Stimulated activated CD4-positive, alpha-beta T cell treated with anti-CD3 and anti-CD28 coated beads, TNF-alpha, amount 100 ng/mL, for 48 hours (primary cell): Measurements from ENCODE around the gene ECT2L.
A peak's percentile ranks its signal among the peaks of the same experiment; 100 is the strongest.

Experiments used
- DNase-seq, 3 donors: peaks; one replicate each; pipeline ENCODE4 v3.0.0-alpha.2; 2020; ENCODE audit warnings: low read depth in 3 of 3

ECT2L gene

DNA sequence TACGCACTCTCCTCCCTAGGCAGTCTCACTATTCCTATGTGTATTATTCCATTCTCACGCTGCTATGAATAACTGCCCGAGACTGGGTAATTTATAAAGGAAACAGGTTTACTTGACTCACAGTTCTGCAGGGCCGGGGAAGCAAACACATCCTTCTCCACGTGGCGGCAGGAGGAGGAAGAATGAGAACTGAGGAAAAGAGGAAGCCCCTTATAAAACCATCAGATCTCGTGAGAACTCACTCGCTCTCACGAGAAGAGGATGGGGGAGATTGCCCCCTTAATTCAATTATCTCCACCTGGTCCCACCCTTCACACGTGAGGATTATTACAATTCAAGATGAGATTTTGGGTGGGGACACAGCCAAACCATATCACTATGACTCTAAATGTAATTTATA is 61.9 kb downstream of the ECT2L start:
- DNase-seq, result no peak

DNA sequence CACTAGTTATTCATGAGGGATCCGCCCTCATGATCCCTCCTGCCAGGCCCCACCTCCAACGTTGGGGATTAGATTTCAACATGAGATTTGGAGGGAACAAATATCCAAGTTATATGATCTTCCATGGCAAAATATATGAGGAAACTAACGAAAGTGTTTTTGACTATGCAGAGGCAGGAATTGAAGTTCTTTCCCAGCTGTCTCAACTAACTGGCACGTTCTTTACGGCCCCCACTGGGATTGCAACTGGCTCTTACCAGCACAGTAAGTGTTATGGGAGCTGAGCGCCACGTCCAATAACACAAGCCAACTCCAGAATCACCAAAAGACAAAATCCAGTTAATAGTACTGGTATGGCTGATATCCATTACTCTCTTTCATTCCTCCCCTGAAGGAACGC is 66.6 kb downstream of the ECT2L start:
- DNase-seq, result no peak

DNA sequence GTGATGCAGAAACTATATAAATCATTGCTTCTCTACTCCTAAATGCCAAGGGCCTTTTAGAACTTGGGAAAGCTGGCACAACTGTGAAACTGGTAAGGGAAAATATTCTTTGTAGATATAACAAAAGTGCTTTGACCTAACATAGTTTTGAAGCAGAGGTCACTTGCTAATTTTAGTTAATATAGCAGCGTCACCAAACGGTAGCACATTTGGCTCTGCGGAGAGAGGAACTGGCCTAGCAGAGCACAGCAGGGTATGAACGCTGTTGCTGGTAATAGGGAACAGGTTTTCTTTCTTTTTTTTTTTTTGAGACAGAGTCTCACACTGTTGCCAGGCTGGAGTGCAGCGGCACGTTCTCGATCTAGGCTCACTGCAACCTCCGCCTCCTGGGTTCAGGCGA is 67.4 kb downstream of the ECT2L start:
- no peak for DNase-seq

DNA sequence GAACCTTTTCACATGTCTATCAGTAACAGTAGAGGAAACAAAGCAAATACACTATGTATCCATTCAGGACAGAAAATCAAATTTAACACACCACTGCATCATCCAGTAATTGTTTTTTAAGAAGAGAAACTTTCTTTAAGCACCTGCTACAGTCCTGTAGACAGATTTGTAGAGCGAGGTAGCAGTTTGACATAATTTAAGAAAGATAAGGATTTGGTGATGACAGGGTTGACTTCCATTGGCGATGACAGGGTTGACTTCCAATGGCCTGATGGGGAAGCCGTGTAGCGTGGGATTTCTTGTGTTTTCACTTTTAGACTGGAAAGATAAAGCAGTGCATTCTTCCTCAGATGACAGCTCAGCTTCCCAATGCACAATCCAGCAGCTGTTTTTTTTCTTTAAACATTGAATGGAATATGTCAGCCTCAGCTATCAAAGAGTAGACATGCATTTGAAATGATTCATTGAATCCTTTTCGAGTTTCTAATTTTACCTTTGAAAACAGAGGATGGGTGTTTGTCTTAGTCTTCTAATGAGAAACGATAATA is 68.5 kb downstream of the ECT2L start:
- no peak for DNase-seq

DNA sequence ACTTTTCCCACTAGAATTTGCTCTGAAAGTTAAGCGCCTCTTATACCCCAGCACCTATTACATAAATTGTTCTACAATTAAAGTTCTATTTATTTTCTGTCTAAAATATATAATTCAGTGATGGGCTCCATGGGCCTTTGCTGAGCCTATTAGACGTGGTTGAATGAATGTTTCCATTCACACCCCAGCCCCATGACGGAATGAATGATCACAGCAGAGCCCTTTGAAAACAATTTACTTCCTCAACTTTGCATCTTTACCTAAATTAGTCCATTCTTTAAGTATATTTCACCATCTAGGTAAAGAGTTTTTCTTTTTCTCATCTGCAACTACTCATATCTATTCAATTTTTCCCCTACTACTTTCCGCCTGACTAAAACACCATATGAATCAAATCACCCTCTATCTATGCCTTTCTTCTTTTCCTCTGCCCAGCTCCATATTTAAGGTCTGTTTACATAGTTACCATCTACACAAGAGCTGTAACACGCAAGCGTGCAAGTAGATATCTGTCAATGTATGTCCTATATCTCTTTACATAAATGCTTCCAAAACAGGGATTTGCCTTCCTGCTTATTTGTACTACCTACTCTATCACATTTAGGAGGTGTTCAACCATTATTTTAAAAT is 69.7 kb downstream of the ECT2L start:
- DNase-seq, result no peak

DNA sequence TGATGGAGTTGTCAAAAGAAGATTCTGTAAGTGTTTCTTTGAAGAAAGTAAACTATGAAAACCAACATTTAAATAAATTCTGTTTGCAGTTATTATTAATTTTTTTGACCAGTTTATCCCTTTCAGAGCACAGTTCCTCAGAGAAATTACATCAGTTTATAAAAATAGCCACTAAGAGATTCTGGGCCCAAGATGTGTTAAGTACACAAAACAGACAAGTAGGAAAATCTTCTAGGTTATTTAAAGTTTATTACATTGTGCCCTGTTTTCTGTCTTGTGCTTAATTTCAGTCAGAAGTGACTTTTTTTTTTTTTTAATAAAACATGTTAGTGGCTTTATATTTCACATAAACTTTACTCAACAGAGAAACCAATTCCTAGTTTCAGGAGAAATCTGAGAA is 72.3 kb downstream of the ECT2L start:
- no peak for DNase-seq

DNA sequence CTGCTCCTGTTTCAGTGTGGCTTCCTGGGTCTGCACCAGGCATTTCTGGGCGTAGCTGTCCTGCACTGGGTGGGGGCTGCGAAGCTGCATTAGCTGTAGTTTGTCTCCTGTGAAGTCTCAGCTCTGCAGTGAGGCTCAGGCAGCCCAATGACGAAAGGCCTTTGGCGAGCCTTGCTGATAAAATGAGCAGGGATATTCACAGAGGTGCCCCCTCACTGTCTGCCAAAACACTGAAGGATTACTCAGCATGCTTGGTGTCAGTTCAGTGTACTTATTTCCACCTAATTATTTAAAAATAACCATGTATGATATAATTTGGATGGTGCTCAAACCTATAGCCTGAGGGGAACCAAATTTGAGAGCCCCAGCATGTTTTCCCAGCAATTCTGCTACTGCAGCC is 73.5 kb downstream of the ECT2L start:
- DNase-seq, result no peak

DNA sequence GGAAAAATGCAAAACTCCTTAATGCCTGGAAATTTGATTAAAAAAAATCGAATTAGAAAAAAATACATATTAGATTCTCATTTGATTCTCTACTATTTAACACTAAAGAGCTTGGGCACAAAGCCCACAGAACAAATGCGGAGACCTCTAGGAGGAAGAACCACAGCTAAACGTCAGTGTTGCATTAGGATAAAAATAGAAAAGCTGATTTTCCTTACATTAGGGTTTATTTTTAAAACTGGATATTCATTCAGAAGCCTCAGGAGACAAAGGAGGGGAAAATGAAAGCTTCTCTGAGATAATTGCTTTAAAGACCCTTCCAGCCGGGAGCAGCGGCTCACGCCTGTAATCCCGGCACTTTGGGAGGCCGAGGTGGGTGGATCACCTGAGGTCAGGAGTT is 77.3 kb downstream of the ECT2L start:
- DNase-seq, result no peak

DNA sequence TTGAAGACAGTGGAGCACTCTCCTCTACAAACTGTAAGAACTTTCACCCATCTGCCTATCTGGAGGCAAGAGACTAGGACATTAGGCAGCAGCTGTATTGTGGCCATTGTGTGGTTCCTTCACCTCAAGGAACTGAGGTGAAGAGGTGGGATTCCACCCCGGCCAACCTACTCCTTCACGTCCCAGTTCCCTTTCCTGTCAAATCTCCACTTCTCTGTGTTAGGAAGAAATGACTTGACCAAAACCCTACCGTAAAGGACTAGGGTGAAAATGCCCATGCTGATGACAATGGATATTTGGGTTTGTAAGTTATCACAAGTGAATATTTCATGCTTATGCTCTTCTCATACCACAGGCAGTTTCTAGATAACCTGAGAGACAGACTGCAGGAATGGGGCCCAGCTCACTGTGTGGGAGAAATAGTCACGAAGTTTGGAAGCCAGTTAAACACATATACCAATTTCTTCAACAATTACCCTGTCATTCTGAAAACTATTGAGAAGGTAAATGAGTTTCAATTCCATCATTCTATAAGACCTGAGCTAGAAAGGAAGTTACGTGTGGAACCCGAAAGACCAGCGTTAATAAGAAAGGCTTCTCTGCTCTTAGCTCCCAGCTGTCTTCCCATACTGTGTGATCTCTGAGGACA is 86.6 kb downstream of the ECT2L start:
- DNase-seq, result peak in 1 of 3 donors; percentile 13

DNA sequence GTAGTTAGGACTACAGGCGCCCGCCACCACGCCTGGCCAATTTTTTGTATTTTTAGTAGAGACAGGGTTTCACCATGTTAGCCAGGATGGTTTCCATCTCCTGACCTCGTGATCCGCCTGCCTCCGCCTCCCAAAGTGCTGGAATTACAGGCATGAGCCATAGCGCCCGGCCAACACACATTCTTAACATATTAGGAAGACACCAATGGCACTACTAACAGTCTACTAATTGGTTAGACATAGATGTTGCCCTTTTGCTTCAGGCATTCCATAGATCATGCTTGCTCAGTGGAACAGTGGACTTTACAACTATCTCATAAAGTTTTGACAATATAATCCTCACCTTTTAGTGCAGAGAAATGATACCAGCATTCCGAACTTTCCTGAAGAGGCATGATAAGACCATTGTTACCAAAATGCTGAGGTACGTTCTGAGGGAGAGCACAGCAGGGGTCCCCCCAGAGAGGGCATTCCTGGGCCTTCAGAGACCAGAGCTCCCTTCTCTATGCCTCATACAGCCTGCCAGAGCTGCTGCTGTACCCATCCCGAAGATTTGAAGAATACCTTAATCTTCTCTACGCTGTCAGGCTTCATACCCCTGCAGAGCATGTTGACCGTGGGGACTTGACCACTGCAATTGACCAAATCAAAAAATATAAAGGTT is 89.4 kb downstream of the ECT2L start:
- no peak for DNase-seq

DNA sequence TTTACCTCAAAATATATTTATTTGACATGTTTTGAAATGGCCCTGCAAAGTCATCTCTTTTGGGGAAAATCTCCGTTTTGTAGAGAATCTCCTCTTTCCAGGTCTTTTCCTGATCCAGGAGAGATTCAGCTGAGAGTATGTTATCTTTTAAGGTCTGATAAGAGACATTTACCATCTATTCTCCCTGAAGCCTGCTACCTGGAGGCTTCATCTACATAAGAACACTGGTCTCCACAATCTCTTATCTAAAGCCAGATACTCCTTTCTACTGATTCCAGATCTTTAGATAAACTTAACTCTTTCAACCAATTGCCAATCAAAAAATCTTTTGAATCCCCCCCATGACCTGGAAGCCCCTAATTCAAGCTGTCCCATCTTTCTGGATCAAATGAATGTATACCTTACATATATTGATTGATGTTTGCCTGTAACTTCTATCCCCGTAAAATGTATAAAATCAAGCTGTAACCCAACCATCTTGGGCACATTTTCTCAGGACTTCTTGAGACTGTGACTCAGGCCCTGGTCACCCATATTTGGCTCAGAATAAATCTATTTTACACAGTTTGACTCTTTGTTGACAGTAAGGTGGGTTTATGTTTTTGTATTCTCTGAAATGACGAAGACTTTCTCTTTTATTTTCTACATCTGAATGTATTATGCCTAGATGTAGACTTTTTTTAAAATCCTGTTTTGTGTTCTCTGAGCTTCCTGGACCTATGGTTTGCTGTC is 95.5 kb downstream of the ECT2L start:
- DNase-seq, result no peak

DNA sequence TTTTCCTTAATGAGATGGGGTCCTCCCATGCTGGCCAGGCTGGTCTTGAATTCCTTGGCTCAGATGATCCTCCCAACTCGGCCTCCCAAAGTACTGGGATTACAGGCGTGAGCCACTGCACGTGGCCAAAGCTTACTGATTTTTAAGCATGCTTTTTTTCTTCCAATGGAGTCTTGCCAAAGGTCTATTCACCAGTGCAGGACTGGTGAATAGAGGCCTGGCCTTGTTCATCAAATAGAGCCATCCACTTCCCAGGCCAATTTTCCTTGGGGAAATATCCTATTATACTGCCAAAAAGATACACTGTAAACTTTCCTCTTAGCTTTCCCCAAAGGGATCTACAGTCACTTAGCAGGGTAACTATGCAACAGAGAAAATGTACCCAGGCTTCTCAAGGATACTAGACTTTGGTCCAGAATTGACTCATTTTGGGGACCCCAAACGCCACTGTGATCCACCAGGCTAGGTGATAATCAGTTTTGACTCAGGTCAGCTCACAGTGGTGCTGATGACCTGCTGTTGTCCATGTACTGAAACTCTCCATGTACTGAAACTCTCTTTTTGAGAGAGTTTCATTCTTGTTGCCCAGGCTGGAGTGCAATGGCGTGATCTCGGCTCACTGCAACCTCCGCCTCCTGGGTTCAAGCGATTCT is 100.3 kb downstream of the ECT2L start:
- DNase-seq, result no peak

DNA sequence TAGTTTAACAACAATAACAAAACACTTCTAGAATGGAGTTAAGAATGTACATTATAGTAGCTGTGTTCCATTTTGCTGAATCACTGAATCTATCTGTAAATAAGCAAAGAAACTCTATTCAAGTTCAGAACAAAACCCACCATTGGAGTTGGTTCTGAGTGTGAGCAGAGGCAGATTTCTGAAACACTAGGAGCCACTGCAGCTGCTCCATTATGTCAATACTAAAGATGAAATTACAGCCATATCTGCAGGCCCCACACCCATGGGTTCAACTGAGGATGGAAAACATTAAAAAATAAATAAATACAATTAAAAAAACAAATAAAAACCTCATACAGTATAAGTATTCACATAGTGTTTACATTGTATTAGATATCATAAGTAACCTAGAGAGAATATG is 101.1 kb downstream of the ECT2L start:
- DNase-seq, result no peak

DNA sequence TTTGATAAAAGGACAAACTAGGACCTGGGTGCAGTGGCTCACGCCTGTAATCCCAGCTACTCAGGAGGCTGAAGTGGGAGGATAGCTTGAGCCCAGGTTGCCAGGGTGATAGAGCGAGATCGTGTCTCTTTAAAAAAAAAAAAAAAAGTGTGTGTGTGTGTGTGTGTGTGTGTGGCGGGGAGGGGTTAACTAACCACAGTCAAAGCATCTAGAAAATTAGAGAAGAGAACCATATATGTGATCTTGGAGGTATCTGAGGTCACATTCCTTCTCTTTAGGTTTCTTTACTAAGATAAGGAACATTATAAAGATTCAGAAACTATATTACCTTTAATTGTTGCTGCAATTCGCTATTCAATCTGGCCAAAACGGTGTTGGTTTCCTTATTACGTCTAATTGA is 111.3 kb downstream of the ECT2L start:
- DNase-seq, result no peak

DNA sequence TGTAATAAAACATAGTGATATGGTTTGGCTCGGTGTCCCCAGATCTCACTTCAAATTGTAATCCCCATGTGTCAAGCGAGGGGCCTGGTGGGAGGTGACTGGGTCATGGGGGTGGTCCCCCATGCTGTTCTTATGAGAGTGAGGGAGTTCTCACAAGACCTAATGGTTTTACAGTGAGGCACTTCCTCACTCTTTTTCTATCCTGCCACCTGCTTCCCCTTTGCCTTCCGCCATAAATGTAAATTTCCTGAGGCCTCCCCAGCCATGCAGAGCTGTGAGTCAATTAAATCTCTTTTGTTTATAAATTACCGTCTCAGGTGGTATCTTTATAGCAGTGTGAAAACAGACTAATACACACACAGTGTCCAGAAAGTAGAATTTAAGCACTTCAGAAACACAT is 113.6 kb downstream of the ECT2L start:
- DNase-seq, result no peak

DNA sequence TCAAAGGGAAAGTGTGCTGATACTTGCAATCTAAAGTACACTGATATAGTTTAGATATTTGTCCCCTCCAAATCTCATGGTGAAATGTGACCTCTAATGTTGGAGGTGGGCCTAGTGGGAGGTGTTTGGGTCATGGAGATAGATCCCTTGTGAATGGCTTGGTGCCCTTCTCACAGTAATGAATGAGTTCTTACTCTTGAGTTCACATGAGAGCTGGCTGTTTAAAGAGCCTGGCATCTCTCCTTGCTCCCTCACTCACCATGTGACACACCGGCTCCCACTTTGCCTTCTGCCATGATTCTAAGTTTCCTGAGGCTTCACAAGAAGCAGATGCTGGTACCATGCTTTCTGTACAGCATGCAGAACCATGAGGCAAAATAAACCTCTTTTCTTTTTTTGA is 114.1 kb downstream of the ECT2L start:
- DNase-seq, result no peak

DNA sequence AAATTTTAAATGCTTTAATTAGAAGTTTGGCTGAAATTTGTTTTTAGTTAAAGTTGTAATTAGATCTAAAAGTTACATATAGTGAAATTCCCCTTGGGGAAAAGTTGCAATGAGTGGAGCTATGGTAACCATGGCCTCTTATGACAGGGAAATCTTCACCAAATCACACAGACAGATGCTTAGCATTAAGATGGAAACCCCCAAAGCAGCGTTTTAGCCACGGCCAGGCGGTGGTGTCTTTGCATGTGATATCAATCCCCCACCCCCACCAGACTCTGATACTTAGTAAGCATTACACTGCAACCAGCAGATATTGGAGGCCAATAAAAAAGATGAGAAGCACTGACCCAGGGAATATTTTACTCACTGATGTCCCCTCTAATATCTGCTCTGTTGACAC is 116.4 kb downstream of the ECT2L start:
- no peak for DNase-seq

DNA sequence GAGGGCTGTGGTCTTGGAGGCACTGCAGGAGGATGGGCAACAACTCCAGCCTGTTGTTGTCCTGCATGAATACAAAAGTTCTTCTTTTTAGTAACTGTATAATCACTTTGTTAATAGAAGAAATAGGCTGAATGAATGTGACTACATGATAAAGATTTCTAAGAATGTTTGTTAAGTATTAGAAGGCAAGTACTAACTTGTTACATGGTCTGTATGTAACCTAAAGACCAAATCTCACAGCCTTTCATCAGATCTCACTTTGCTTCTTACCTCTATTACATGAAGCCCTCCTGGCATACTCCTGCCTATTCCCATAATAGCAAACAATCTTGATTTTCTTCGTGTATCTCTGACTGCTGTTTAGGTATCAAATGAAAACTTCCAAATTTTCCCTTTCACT is 118.8 kb downstream of the ECT2L start:
- no peak for DNase-seq

DNA sequence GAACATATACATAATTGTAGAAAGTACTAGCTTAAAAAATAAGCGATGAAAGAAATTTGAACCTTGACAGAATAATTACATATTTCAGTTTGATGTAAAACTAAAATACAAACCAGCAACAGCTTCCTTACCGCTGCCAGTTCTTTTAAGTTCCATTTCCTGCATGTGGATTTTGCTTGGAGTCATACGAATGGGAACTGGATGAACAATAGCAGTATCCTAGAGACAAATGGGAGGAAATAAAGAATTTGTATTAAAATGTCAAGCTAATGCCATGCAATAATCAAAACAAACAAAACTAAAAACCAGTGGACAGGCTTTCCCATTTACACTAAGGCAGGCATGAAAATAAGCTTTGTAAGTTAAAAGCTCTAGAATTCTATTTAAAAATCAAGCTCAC is 125.0 kb downstream of the ECT2L start:
- DNase-seq, result no peak

DNA sequence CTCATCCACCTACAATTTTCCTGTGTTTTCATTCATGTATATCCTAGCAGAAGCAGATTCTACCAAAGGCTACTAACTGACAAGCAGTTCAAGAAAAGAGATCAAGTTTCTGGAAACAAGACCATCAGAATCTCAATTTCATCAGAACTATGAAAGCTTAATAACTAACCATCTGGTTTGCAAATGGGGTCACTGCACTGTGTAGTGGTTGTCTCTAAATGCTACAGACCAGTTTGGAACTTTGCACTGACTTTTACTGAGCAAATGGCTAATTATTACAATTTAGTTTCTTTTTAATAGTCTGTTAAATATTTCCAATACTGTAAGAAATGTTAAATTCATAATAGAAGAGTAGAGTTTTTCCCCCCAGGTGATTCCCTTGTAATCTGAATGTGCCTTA is 127.7 kb downstream of the ECT2L start:
- DNase-seq, result no peak

DNA sequence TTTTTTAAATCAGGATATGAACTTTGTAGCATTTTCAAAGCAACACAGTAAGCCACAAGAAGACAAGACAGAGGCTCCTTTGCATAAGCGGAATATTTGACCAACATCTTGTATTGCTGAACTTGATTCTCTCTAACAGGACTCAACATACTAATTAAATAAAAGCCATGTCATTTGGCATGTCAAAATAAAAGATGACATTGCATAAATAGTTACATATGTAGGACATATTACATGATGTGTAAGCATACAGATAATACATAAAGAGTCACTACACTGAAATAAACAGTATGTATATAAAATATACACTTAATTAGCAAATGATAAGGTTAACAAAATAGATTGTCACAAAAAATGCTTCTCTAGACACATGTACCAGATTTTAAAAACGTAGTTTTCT is 129.9 kb downstream of the ECT2L start:
- no peak for DNase-seq

DNA sequence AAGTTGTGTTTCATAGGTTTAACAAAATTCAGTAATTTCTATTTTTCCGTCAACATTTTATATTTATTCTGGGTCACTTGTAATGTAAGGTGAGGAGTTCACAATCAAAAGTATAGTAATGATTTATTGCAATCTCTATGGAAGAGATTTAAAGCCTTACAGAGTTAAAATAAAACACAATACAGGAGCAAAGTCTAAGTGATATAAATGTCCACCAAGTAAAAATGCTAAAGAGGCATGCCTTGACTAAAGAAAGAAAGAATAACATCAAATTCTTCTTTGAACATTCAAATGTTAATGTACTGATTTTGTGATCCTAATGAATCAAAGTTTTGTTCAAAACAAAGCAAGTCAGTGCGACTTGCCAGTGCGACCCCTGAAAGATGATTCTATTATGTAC is 130.7 kb downstream of the ECT2L start:
- DNase-seq, result no peak
